Right cardiac atrium (tissue), 5 donors: ENCODE data around the gene DLGAP4. TPM values are rescaled to one million over a fixed set of nuclear protein-coding genes. Genes with fewer than 3 reads are reported as not detected.

Experiments
- ATAC-seq, 2 donors: fragments of 200-7000 bp; cut with Tn5 transposase; one replicate each; pipeline versions ENCODE4 v1.8.0 to v1.9.1; 2020; ENCODE audit warnings: moderate library complexity in 2 of 2, mild to moderate bottlenecking in 1 of 2
- DNase-seq, 3 donors: peaks; one replicate each; pipeline ENCODE4 v3.0.0-alpha.2; 2020
- H3K27ac ChIP-seq: one replicate; pipeline ENCODE4 v1.5.1; 2013; ENCODE audit warnings: mild to moderate bottlenecking, low read length, control low read depth, moderate library complexity
- H3K27me3 ChIP-seq: one replicate; pipeline ENCODE4 v1.6.1; 2013; ENCODE audit not compliant: control insufficient read depth, insufficient read depth
- H3K4me1 ChIP-seq: one replicate; pipeline ENCODE4 v1.6.1; 2013; ENCODE audit warnings: low read length; ENCODE audit not compliant: control insufficient read depth, insufficient read depth
- H3K4me3 ChIP-seq: one replicate; pipeline ENCODE4 v1.5.1; 2013; ENCODE audit warnings: low read length, control low read depth
- H3K9me3 ChIP-seq: one replicate; pipeline ENCODE4 v1.6.1; 2013; ENCODE audit warnings: low read length; ENCODE audit not compliant: control insufficient read depth
- WGBS: extraction: QIAGEN DNeasy Blood & Tissue Kit; methylation state at CpG from one replicate; pipeline ENCODE4 v1.1.7; 2013; 5-methylcytosine and 5-hydroxymethylcytosine counted together
- intact Hi-C, 4 donors: fragments of 100-400 bp; cut with DNase I; formaldehyde crosslinking; loops; one replicate each; pipeline versions ENCODE4 v1.11.0 to v1.14.0; 2022 to 2023
- polyA plus RNA-seq: library from polyadenylated mRNA; stranded (reverse); fragments of 200-250 nt; gene quantifications from one replicate; pipeline ENCODE4 v1.2.3, GENCODE V29; 2013
- total RNA-seq, 4 donors: library from RNA; stranded (reverse); fragmentation: NEBNext Ultra II Directional; extraction: Animal tissue kit (Norgen Biotek cat#: 25700); gene quantifications; one replicate each; pipeline ENCODE4 v1.2.1, GENCODE V29; 2021
- donor health status: healthy with polysubstance abuse.
- donor health status: DM: no; HTN: yes; CAD: no.
- donor health status: DM: no; HTN: no; CAD: no.
- donor health status: DM: no; HTN: yes; CAD: no; lungs with severe emphysema.
- donor health status: DM: yes; HTN: yes; CAD: no.

DLGAP4 gene
- total and polyA plus RNA-seq, 5 donors: 40.7 to 60.5 (median 42.8) TPM

- no peak for ATAC-seq
Measured at GRCh38 chr20:36268440-36269342, 37.4 kb upstream of the DLGAP4 start.

GRCh38 chr20:36269507-36269906 lies 36.6 kb upstream of the DLGAP4 start:
- Histone ChIP-seq H3K9me3 (no peaks in the 10 kb centered on the region), H3K27me3 (no peaks in the 10 kb centered on the region), H3K27ac (no peak overlapping the region), H3K4me1 (no peaks in the 10 kb centered on the region), H3K4me3 (no peak overlapping the region)
- ATAC-seq (no peak), DNase-seq (no peak)
- 82% methylated on average over 2 of the region's 2 CpGs for WGBS
- intact Hi-C loops: no loop called here

More at GRCh38 chr20:36268440-36269342, 37.4 kb upstream of the DLGAP4 start:
- intact Hi-C loops: no loop called here
- no peaks in the 10 kb centered on the region for H3K4me1 ChIP-seq
- WGBS: 52% methylated on average over 10 of the region's 10 CpGs
- H3K4me3 ChIP-seq: no peak overlapping the region
- no peaks in the 10 kb centered on the region for H3K9me3 ChIP-seq
- no peaks in the 10 kb centered on the region for H3K27me3 ChIP-seq
- H3K27ac ChIP-seq: no peak overlapping the region
- no peak for DNase-seq

GRCh38 chr20:36270744-36271638 lies 35.1 kb upstream of the DLGAP4 start:
- intact Hi-C loops: loop anchor here in 1 of 4 donors (10.0 kb wide), 1 partner anchor 154 kb away; no protein-coding TSS in a partner anchor
- Histone ChIP-seq H3K4me3 (no peak overlapping the region), H3K27ac (no peak overlapping the region), H3K27me3 (no peaks in the 10 kb centered on the region), H3K9me3 (no peaks in the 10 kb centered on the region), H3K4me1 (no peaks in the 10 kb centered on the region)
- ATAC-seq: no peak
- WGBS: 75% methylated on average over 20 of the region's 20 CpGs
- no peak for DNase-seq

- 84% methylated on average over 21 of the region's 21 CpGs for WGBS
- intact Hi-C loops: loop anchor here in 1 of 4 donors (10.0 kb wide), 1 partner anchor 153 kb away; no protein-coding TSS in a partner anchor
- no peaks in the 10 kb centered on the region for H3K4me1 ChIP-seq
- no peak for DNase-seq
- no peak overlapping the region for H3K27ac ChIP-seq
- no peaks in the 10 kb centered on the region for H3K27me3 ChIP-seq
- no peak for ATAC-seq
- no peaks in the 10 kb centered on the region for H3K9me3 ChIP-seq
- H3K4me3 ChIP-seq: no peak overlapping the region
Measured at GRCh38 chr20:36271639-36272546, 34.2 kb upstream of the DLGAP4 start.

- H3K9me3 ChIP-seq: no peaks in the 10 kb centered on the region
- no peaks in the 10 kb centered on the region for H3K4me1 ChIP-seq
- DNase-seq (no peak), ATAC-seq (no peak)
- no peak overlapping the region for H3K27ac ChIP-seq
- intact Hi-C loops: loop anchor here in 1 of 4 donors (10.0 kb wide), 1 partner anchor 152 kb away; no protein-coding TSS in a partner anchor
- H3K4me3 ChIP-seq: no peak overlapping the region
- 78% methylated on average over 12 of the region's 12 CpGs for WGBS
- no peaks in the 10 kb centered on the region for H3K27me3 ChIP-seq
Measured at GRCh38 chr20:36272547-36273220, 33.5 kb upstream of the DLGAP4 start.

- Histone ChIP-seq H3K4me1 (no peaks in the 10 kb centered on the region), H3K4me3 (no peak overlapping the region), H3K27ac (no peak overlapping the region), H3K27me3 (no peaks in the 10 kb centered on the region), H3K9me3 (no peaks in the 10 kb centered on the region)
- WGBS: 67% methylated on average over 12 of the region's 12 CpGs
- peak in 1 of 2 donors; percentile 18 for ATAC-seq
- DNase-seq: no peak
- intact Hi-C loops: loop anchor here in 1 of 4 donors (10.0 kb wide), 1 partner anchor 151 kb away; no protein-coding TSS in a partner anchor
Measured at GRCh38 chr20:36273414-36274180, 32.5 kb upstream of the DLGAP4 start.

- Histone ChIP-seq H3K4me3 (no peak overlapping the region), H3K9me3 (no peaks in the 10 kb centered on the region), H3K27me3 (no peaks in the 10 kb centered on the region), H3K27ac (no peak overlapping the region), H3K4me1 (no peaks in the 10 kb centered on the region)
- intact Hi-C loops: loop anchor here in 1 of 4 donors (10.0 kb wide), 1 partner anchor 150 kb away; no protein-coding TSS in a partner anchor
- DNase-seq: no peak
- ATAC-seq: no peak
- 38% methylated on average over 20 of the region's 20 CpGs for WGBS
Measured at GRCh38 chr20:36274181-36274841, 31.8 kb upstream of the DLGAP4 start.

GRCh38 chr20:36275011-36275410 lies 31.1 kb upstream of the DLGAP4 start:
- H3K9me3 ChIP-seq: no peaks in the 10 kb centered on the region
- no peak for DNase-seq
- no peaks in the 10 kb centered on the region for H3K4me1 ChIP-seq
- no peak overlapping the region for H3K27ac ChIP-seq
- no peak for ATAC-seq
- 43% methylated on average over 5 of the region's 5 CpGs for WGBS
- H3K4me3 ChIP-seq: no peak overlapping the region
- intact Hi-C loops: loop anchor here in 1 of 4 donors (10.0 kb wide), 1 partner anchor 150 kb away; no protein-coding TSS in a partner anchor
- H3K27me3 ChIP-seq: no peaks in the 10 kb centered on the region
